Globus pallidus (tissue), 1 donor: ENCODE data around the gene ATP4A.

ENCODE experiments used
- DNase-seq: peaks from one replicate; pipeline ENCODE4 v3.0.0-alpha.2; 2015; ENCODE audit warnings: low spot score

The ATP4A gene

GRCh38 chr19:35565016-35565856 is 1.8 kb upstream of the ATP4A start:
- no peak for DNase-seq

DNA sequence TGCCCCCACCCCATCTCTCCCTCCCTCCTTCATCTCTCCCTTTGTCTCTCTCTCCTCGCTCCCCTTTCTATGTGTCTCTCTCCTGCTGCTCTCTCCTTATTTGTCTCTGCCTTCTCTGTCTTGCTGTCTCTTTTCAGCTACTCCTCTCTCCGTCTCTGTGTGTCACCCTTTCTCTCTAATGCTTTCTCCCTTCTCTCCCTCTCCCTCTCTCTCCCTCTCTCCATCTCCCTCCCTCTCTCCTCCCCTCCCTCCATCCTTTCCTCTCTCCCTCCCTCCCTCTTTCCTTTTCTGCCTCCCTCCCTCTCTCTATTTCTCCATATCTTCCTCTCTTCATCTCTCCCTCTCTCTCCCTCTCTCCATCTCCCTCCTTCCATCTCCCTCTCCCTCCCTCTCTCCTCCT is 682 bp downstream of the ATP4A start:
- no peak for DNase-seq

DNA sequence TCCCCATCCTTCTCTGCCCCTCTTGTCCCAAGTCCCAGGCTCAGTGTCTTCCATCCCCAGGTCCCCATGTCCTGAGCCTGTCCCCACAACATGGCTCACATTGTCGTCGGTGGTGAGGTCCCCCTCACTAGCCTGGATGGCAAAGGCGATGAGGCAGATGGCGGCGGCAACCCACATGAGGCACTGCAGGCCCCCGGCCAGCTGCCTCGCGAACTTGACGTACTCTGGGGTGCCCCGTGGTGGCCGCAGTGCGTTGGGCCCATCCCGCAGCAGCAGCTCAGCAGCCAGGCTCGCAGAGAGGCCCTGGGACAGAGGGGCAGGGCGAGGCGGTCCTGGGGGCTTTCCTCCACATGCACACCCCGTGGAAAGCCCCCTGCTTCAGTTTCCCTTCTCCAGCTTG is 1.1 kb downstream of the ATP4A start:
- DNase-seq = no peak

- no peak for DNase-seq
Observed at GRCh38 chr19:35561436-35561835, 2.0 kb downstream of the ATP4A start.

- DNase-seq = no peak
Observed at GRCh38 chr19:35560677-35561076, 2.8 kb downstream of the ATP4A start.

DNA sequence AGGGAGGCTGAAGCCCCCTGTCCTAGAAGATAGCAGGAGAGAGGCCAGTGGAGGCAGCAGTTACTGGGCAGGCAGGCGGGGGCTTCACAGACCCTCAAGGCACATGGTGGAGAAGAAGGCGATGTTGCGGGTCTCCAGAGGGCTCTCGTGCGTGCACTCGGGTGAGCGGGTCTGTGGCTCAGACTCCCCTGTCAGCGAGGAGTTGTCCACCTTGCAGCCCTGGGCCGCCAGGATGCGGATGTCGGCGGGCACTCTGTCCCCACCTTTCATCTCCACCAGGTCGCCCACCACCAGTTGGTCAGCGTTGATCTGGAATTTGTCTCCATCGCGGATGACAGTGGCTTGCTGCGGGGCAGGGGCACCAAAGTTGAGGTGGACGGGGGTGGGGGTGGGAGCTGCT is 3.2 kb downstream of the ATP4A start:
- no peak for DNase-seq

DNA sequence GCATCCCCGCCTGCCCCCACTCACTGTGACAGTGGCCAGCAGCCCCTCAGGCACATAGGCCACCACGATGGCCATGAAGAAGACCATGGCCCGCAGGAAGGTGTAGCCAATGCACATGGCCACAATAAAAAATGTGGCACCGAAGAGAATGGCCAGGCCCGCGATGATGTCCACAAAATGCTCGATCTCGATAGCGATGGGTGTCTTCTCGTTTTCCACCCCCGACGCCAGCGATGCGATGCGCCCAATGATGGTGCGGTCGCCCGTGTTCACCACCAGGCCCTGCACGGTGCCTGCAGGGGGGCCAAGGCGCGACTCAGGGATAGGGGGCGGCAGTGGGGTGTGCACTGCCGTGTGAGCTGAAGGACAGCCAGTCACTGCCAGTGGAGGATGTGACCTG is 3.7 kb downstream of the ATP4A start:
- DNase-seq = no peak

DNA sequence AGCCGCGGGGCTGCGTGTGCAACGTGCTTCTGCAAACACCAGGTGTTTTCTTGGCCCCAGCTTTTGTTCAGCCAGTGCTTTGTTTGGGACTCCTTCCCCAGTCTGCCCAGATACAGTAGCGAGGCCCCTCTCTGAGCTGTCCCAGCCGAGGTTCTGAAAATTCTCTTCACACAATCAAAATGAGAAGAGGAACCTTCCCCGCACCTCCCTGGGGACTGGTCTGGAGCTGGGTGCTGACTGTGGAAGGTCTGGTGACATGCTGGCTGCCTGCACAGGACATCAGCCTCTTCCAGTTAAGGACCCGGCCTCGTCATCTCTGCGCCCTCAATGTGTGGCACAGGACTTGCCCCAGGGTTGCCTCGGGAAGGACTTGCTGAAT is 4.2 kb downstream of the ATP4A start:
- DNase-seq = no peak

DNA sequence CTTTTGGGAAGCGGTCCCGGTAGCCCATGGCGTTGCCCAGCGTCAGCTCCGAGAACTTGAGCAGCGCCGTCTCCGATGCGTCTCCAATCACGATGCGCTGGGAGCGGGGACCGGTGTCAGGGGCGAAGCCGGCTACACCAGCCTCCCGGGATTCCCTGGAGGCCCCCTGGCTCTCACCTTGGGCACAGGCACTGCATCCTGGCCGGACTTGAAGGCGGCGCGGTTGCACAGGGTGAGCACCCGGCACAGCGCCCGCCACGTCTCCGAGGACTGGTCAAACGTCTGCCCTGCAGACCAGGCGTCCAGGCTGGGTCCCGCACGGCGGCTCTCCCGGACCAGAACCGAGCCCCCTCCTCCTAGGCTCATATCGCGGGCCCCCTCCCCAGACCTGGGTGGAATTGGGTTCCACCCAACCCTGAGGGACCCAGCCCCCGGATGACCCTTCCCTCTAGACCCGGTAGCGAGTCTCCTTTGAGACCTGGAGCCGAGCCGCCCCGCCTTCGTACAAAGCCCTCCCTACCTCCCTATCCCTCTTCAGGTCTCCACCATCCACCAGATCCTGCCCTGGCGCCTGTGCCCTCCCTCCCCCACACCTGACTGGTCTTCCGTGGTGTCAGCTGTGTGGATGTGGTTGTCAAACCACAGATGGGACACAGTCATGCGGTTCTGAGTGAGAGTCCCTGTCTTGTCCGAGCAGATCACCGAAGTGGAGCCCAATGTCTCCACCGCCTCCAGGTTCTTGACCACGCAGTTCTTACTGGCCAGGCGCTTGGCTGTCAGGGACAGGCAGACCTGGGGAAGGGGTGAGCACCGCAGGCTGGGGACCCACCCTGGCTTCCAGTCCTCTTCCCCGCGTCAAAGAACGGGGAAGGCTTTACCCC is 4.8 kb downstream of the ATP4A start:
- no peak for DNase-seq

GRCh38 chr19:35557539-35558399 is 5.7 kb downstream of the ATP4A start:
- DNase-seq = no peak

- no peak for DNase-seq
Observed at GRCh38 chr19:35556846-35557538, 6.5 kb downstream of the ATP4A start.

GRCh38 chr19:35556025-35556590 is 7.3 kb downstream of the ATP4A start:
- DNase-seq = no peak

DNA sequence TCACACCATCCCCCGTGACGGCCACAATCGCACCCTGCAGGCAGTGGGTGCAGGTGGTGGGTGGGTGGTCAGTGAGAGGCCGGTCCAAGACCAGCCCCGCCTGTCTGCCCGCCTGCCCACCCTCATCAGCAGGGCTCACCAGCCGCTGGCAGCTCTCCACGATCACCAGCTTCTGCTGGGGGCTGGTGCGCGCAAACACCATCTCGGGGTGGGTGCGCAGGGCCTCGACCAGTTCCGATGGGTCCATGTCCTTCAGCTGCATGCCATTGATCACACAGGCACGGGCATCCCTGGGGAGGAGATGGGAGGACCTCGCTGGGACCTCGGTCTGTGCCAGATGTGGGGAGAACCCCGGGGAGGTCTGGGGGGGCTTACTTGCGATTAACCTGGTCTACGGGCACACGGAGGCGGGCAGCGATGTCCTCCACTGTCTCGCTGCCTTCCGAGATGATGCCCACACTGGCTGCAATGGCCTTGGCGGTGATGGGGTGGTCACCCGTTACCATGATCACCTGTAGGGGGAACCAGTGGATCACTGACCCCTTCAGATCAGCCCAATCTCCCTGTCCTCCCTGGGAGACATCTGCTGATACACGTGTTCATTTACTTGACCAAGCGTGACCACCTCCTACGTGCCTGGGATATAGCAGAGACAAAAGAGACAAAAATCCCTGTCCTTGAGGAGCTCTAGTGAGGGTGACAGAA is 8.0 kb downstream of the ATP4A start:
- DNase-seq = no peak

DNA sequence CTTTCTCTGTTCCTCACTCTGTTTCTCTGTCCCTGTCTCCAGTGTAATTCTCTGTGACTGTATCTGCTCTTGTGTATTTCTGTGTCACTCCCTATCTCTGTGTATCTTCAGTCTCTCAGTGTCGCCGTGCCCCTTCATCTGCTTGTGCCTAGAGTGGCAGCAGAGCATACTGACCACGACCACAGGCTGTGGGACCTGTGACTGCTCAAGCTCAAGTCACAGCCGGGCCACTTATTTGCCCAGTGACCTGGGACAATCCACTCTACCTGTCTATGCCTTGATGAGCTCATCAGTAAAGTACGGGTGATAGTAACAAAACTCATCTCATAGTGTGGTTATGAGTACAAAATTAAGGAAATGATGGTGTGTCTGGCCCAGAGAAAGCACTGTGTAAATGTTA is 9.4 kb downstream of the ATP4A start:
- DNase-seq = no peak

GRCh38 chr19:35553385-35554000 is 10.0 kb downstream of the ATP4A start:
- DNase-seq = no peak

DNA sequence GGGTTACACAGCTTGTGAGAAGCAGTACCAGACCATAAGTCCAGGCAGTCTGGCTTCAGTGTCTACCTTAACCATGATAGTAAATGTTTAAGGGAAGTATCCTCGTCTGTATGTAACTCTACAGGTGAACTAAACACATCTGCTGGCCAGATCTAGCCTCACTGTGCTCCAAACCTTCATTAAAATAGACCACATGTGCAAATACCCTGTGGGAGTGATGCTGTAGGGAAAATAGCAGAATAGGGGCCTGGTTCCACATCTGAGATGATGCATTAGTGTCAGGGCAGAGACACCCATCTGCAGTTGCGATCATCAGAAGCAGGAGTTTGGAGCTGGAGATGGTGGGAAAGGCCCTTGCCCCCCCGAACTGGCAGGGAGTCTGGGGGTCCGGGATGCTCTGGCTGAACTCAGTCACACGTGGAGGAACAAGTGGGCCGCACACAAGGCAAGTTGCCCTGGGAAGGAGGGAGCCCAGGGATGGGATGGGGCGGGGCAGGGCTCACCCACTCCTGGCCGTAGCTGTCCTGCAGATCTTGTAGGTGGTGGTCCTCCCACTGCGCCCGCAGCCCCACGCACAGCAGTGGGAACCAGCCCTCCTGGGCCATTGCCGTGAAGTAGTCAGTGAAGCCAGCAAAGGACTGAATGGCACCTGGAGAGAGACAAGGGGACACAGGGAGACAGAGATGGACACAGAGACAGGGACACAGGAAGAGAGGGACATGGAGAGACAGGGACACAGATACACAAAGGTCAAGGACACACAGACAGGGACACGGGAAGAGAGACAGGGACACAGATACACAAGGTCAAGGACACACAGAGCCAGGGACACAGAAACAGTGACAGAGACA is 10.7 kb downstream of the ATP4A start:
- DNase-seq = no peak

GRCh38 chr19:35551091-35551810 is 12.2 kb downstream of the ATP4A start:
- no peak for DNase-seq

- no peak for DNase-seq
Observed at GRCh38 chr19:35549879-35550523, 13.5 kb downstream of the ATP4A start.
